ENCODE measurements around the gene LINC00237. TPM values are rescaled to one million over a fixed set of nuclear protein-coding genes. Genes with fewer than 3 reads are reported as not detected.

LINC00237 gene
- total RNA-seq, 3 donors from 2014 or later (not counting 1 experiment from before 2014, with no cell fraction given): not detected

GRCh38 chr20:21118782-21119181, 12.6 kb upstream of the LINC00237 start:
- Histone ChIP-seq H3K36me3 (ENCODE audit: control insufficient read depth, insufficient read depth, low read length) (no peaks in the 10 kb centered on the region), H3K4me3 (ENCODE audit: low read length) (no peak overlapping the region), H3K9me3 (ENCODE audit: control insufficient read depth, insufficient read depth, low read length) (no peaks in the 10 kb centered on the region), H3K4me1 (ENCODE audit: control insufficient read depth, insufficient read depth, low read length) (no peaks in the 10 kb centered on the region), H3K27ac (ENCODE audit: low read length) (no peak overlapping the region), H3K27me3 (ENCODE audit: control insufficient read depth, insufficient read depth, low read length) (no peaks in the 10 kb centered on the region)
- no peak for TF ChIP-seq CTCF (IDR thresholded peaks at IDR 0.05)
- 95% methylated on average over 2 of the region's 2 CpGs for WGBS (ENCODE audit: insufficient coverage)
- Mint-ChIP-seq H3K36me3 (no peaks in the 10 kb centered on the region), H3K9me3 (no peaks in the 10 kb centered on the region), H3K27ac (no peak overlapping the region), H3K4me3 (no peak overlapping the region), H3K27me3 (ENCODE audit: low read depth in 2 of 2) (peaks cover 32 to 58% of the 10 kb centered on the region in 2 donors), H3K4me1 (no peaks in the 10 kb centered on the region)
- DNase-seq: no peak
- intact Hi-C loops (cut with micrococcal nuclease): no loop called here
- ATAC-seq: no peak

GRCh38 chr20:21118138-21118537, 12.0 kb upstream of the LINC00237 start:
- no peak for ATAC-seq

DNA sequence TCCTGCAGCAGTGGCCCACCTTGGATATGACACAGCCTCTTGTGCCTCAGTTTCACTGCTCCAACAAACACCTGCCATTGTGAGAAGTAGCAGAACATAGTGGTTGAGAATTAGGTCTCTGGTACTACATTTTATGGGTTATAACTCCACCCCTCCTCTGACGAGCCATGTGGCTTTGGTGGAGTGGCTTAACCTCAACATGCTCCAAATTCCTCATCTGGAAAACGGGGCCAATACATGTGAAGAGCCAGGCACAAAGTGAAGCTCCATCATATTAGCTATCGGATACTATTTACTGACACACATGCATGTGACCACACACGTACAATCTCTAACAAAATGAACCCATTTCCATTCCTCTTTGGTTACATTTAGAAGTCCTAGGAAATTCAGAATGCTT, 11.4 kb upstream of the LINC00237 start:
- Mint-ChIP-seq H3K4me1 (no peaks in the 10 kb centered on the region), H3K27ac (no peak overlapping the region), H3K4me3 (no peak overlapping the region), H3K36me3 (no peaks in the 10 kb centered on the region), H3K27me3 (ENCODE audit: low read depth in 2 of 2) (peaks cover 36 to 68% of the 10 kb centered on the region in 2 donors), H3K9me3 (no peaks in the 10 kb centered on the region)
- no peak for TF ChIP-seq CTCF (IDR thresholded peaks at IDR 0.05)
- intact Hi-C loops (cut with micrococcal nuclease): no loop called here
- no peaks in the 10 kb centered on the region for H3K9me3 ChIP-seq (ENCODE audit: control insufficient read depth, insufficient read depth, low read length)
- WGBS (ENCODE audit: insufficient coverage): 69% methylated on average over 4 of the region's 4 CpGs
- H3K27me3 ChIP-seq (ENCODE audit: control insufficient read depth, insufficient read depth, low read length): peaks cover 3% of the 10 kb centered on the region
- ATAC-seq (no peak), DNase-seq (no peak)
- no peak overlapping the region for H3K4me3 ChIP-seq (ENCODE audit: low read length)
- H3K36me3 ChIP-seq (ENCODE audit: control insufficient read depth, insufficient read depth, low read length): no peaks in the 10 kb centered on the region
- no peak overlapping the region for H3K27ac ChIP-seq (ENCODE audit: low read length)
- no peaks in the 10 kb centered on the region for H3K4me1 ChIP-seq (ENCODE audit: control insufficient read depth, insufficient read depth, low read length)

More at GRCh38 chr20:21118138-21118537, 12.0 kb upstream of the LINC00237 start:
- Mint-ChIP-seq H3K36me3 (no peaks in the 10 kb centered on the region), H3K27me3 (ENCODE audit: low read depth in 2 of 2) (peaks cover 37 to 65% of the 10 kb centered on the region in 2 donors), H3K27ac (no peak overlapping the region), H3K9me3 (no peaks in the 10 kb centered on the region), H3K4me3 (no peak overlapping the region), H3K4me1 (no peaks in the 10 kb centered on the region)
- H3K9me3 ChIP-seq (ENCODE audit: control insufficient read depth, insufficient read depth, low read length): no peaks in the 10 kb centered on the region
- no peak for TF ChIP-seq CTCF (IDR thresholded peaks at IDR 0.05)
- H3K27ac ChIP-seq (ENCODE audit: low read length): no peak overlapping the region
- H3K36me3 ChIP-seq (ENCODE audit: control insufficient read depth, insufficient read depth, low read length): no peaks in the 10 kb centered on the region
- DNase-seq: no peak
- H3K4me3 ChIP-seq (ENCODE audit: low read length): no peak overlapping the region
- peaks cover 3% of the 10 kb centered on the region for H3K27me3 ChIP-seq (ENCODE audit: control insufficient read depth, insufficient read depth, low read length)
- WGBS (ENCODE audit: insufficient coverage): 68% methylated on average over 4 of the region's 4 CpGs
- no peaks in the 10 kb centered on the region for H3K4me1 ChIP-seq (ENCODE audit: control insufficient read depth, insufficient read depth, low read length)
- intact Hi-C loops (cut with micrococcal nuclease): no loop called here

DNA sequence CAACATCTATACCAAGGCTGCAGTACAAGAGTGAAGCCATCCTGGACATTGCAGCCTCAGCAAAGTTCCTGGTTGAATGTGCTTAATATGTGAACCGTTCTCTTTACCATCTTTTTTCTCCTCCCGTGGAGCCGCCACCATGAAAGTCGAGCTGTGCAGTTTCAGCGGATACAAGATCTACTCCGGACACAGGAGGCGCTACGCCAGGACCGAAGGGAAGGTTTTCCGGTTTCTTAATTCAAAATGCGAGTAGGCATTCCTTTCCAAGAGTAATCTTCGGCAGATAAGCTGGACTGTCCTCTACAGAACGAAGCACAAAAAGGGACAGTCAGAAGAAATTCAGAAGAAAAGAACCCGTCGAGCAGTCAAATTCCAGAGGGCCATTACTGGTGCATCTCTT, 8.4 kb upstream of the LINC00237 start:
- Mint-ChIP-seq H3K36me3 (no peaks in the 10 kb centered on the region), H3K4me3 (no peak overlapping the region), H3K27ac (no peak overlapping the region), H3K27me3 (ENCODE audit: low read depth in 2 of 2) (peaks cover 46 to 90% of the 10 kb centered on the region in 2 donors), H3K4me1 (no peaks in the 10 kb centered on the region), H3K9me3 (no peaks in the 10 kb centered on the region)
- H3K4me3 ChIP-seq (ENCODE audit: low read length): no peak overlapping the region
- intact Hi-C loops (cut with micrococcal nuclease): no loop called here
- H3K9me3 ChIP-seq (ENCODE audit: control insufficient read depth, insufficient read depth, low read length): no peaks in the 10 kb centered on the region
- DNase-seq: no peak
- peaks cover 3% of the 10 kb centered on the region for H3K27me3 ChIP-seq (ENCODE audit: control insufficient read depth, insufficient read depth, low read length)
- TF ChIP-seq CTCF (IDR thresholded peaks at IDR 0.05): no peak
- ATAC-seq: no peak
- WGBS (ENCODE audit: insufficient coverage): 92% methylated on average over 15 of the region's 15 CpGs
- no peaks in the 10 kb centered on the region for H3K36me3 ChIP-seq (ENCODE audit: control insufficient read depth, insufficient read depth, low read length)
- H3K4me1 ChIP-seq (ENCODE audit: control insufficient read depth, insufficient read depth, low read length): no peaks in the 10 kb centered on the region
- H3K27ac ChIP-seq (ENCODE audit: low read length): no peak overlapping the region
